GM13977 (cell line): ENCODE results near the gene KCNMA1.

Experiments
- DNase-seq: peaks from one replicate; pipeline ENCODE4 v3.0.0; 2012; ENCODE audit warnings: low spot score
- CTCF ChIP-seq: IDR thresholded peaks from 2 replicates; pipeline ENCODE4 v1.5.1; 2012; ENCODE audit warnings: mild to moderate bottlenecking, control low read depth; ENCODE audit not compliant: insufficient read depth; ENCODE audit errors: extremely low read depth, missing control alignments
- in situ Hi-C: fragments of 300-500 bp; cut with MboI; formaldehyde crosslinking; loops from one replicate; pipeline ENCODE4 v1.12.0; 2022; ENCODE audit warnings: low sequenced_read_pairs, low pct_unique_long_range_greater_than_20kb, mixed read lengths, inconsistent platforms; ENCODE audit not compliant: unreplicated experiment

The KCNMA1 gene

DNA sequence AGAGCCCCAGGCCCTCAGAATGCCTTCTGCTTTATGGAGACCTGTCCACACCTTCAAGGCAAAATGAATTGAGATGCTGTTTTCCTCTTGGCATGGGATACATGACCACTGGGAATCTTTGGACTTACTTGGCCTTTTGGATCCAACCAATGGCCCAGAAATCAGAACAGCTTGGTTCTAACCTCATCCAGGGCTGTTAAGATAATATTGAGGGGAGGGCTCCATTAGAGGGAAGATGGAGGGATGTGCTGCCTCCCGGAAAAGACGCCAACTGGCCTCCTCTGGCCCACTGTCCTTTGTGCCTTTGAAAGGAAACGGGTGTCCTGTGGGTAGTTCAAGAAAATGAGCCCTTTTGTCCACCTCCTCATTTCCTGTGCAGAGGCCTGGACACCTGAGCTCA lies 530.9 kb downstream of the KCNMA1 start:
- no peak for DNase-seq
- TF ChIP-seq CTCF, result no peak
- in situ Hi-C loops, result no loop called here

- in situ Hi-C loops, result no loop called here
- TF ChIP-seq CTCF, result no peak
- DNase-seq, result no peak
Measured at GRCh38 chr10:77105761-77106221, 531.8 kb downstream of the KCNMA1 start.

GRCh38 chr10:77104459-77104980 lies 533.1 kb downstream of the KCNMA1 start:
- DNase-seq, result no peak
- no peak for TF ChIP-seq CTCF
- in situ Hi-C loops, result no loop called here

GRCh38 chr10:77103213-77103612 lies 534.4 kb downstream of the KCNMA1 start:
- in situ Hi-C loops, result no loop called here
- no peak for DNase-seq
- no peak for TF ChIP-seq CTCF

GRCh38 chr10:77101341-77101740 lies 536.3 kb downstream of the KCNMA1 start:
- DNase-seq, result no peak
- in situ Hi-C loops, result no loop called here
- TF ChIP-seq CTCF, result no peak

DNA sequence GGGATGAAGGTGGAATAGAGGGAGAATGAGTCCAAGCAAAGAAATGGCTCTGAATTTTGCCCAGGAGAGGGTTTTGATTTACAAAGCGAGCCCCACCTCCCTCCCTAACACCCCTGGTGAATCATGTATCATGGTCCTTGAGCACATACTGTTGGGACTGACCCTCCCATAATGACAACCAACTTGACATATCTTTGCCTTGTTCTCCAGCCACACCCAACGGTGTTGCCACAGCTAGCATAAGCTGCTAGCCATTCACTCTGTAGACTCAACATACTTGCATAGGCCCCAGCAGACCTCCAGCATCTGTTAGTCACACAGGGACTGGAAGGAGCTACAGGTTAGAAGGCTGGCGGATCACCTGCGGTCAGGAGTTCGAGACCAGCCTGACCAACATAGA lies 538.5 kb downstream of the KCNMA1 start:
- in situ Hi-C loops, result no loop called here
- no peak for DNase-seq
- TF ChIP-seq CTCF, result no peak

DNA sequence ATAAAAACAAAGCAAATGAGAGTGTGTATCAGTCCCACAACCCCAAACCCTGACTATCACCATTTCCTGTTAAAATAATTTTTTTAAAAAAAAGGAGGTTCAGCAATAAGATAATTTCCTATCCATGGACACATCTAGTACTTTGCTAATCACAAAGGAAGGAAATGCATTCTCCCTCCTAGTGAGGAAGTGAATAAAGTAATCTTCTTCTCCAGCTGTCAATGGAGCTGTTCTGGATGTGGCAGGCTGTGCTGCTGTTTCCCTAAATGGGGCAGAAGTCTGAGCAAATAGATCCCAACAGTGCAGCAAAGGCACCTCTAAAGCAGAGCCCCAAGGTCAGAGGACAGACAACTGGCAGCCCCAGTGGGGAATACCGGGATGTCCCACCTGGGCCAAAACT lies 540.0 kb downstream of the KCNMA1 start:
- no peak for DNase-seq
- no peak for TF ChIP-seq CTCF
- in situ Hi-C loops, result no loop called here
